HepG2 (cell line): ENCODE results near the gene PJA2. TPM values are rescaled to one million over a fixed set of nuclear protein-coding genes. Genes with fewer than 3 reads are reported as not detected.

Experiments used
- ATAC-seq: fragments of 200-7000 bp; cut with Tn5 transposase; 3 replicates; pipeline ENCODE4 v1.9.1; 2020; ENCODE audit warnings: mild to moderate bottlenecking, moderate library complexity
- BruUV-seq: library from RNA; stranded (reverse); fragments of 400-500 nt; replicated peaks from 2 replicates; lab custom pipeline; 2021; lab: Mats Ljungman, UMichigan
- CTCF ChIA-PET: fragments of 300-600 bp; formaldehyde crosslinking; extraction: SDS; loops from one replicate; lab custom pipeline; 2021; ENCODE audit warnings: low total read pairs, inconsistent platforms, low intra/inter-chr PET ratio; lab: Yijun Ruan, JAX
- POLR2A ChIA-PET: fragments of 350-600 bp; sonication (Branson Sonifier 250); formaldehyde crosslinking; loops from one replicate; lab custom pipeline; 2020; ENCODE audit warnings: antibody characterized with exemption, inconsistent platforms; lab: Yijun Ruan, JAX
- DNase-seq: peaks from one replicate; pipeline ENCODE4 v3.0.0-alpha.2; 2015; ENCODE audit warnings: low spot score
- FAIRE-seq: peaks from 3 replicates; lab custom pipeline; 2011; peaks lifted over from hg19 to GRCh38; lab: Jason Lieb, UNC
- H2AFZ ChIP-seq: one replicate; pipeline ENCODE4 v1.6.1; 2011; ENCODE audit warnings: low read length, inconsistent platforms
- H3K27ac ChIP-seq: fragments of 300-600 bp; 3 replicates; pipeline ENCODE4 v1.8.0; 2011; ENCODE audit warnings: mixed run types, mild to moderate bottlenecking, mixed read lengths, low read length, inconsistent platforms; ENCODE audit not compliant: insufficient read depth; ENCODE audit errors: extremely low read length
- H3K27me3 ChIP-seq, 2 experiments: fragments of 200-600 bp in 1 of 2; 2 replicates in 1 of 2; 3 replicates in 1 of 2; pipeline versions ENCODE4 v1.6.0 to v1.8.0; 2011; ENCODE audit warnings: low read length in 2 of 2, mild to moderate bottlenecking in 2 of 2, moderate library complexity in 2 of 2, inconsistent platforms in 1 of 2; ENCODE audit not compliant: insufficient read depth in 2 of 2, control insufficient read depth in 1 of 2
- H3K36me3 ChIP-seq, 2 experiments: fragments of 200-600 bp in 1 of 2; replicated peaks in 1 of 2; 2 replicates in 1 of 2; 3 replicates in 1 of 2; pipeline versions ENCODE4 v1.5.1 to v1.8.0; 2011; ENCODE audit warnings: low read length in 2 of 2, inconsistent platforms in 1 of 2; ENCODE audit not compliant: insufficient read depth in 2 of 2, control insufficient read depth in 1 of 2
- H3K4me1 ChIP-seq: 2 replicates; pipeline ENCODE4 v1.5.1; 2012; ENCODE audit warnings: low read length, inconsistent platforms; ENCODE audit not compliant: insufficient read depth
- H3K4me2 ChIP-seq: 2 replicates; pipeline ENCODE4 v1.6.0; 2011; ENCODE audit warnings: low read depth, low read length, inconsistent platforms
- H3K4me3 ChIP-seq, 3 experiments: fragments of 200-600 bp in 1 of 3; sonication (generic), shearing (Covaris generic) in 1 of 3; replicated peaks in 1 of 3; 2 replicates each; pipeline ENCODE4 v1.5.1; 2011 to 2016; ENCODE audit warnings: low read length in 3 of 3, inconsistent platforms in 2 of 3, low read depth in 2 of 3, mild to moderate bottlenecking in 2 of 3, control low read depth in 1 of 3, mixed read lengths in 1 of 3; ENCODE audit not compliant: insufficient read depth in 1 of 3
- H3K79me2 ChIP-seq: one replicate; pipeline ENCODE4 v1.6.1; 2011; ENCODE audit warnings: low read length, inconsistent platforms; ENCODE audit not compliant: insufficient read depth
- H3K9ac ChIP-seq: 2 replicates; pipeline ENCODE4 v1.6.0; 2011; ENCODE audit warnings: mild to moderate bottlenecking, low read depth, low read length, inconsistent platforms; ENCODE audit not compliant: insufficient read depth
- H3K9me3 ChIP-seq: 2 replicates; pipeline ENCODE4 v1.5.1; 2012; ENCODE audit warnings: mild to moderate bottlenecking, low read length
- H4K20me1 ChIP-seq: 2 replicates; pipeline ENCODE4 v1.6.0; 2011; ENCODE audit warnings: inconsistent platforms, mild to moderate bottlenecking, low read length, moderate library complexity; ENCODE audit not compliant: insufficient read depth
- CERS6 ChIP-seq: sonication (generic); formaldehyde crosslinking; IDR thresholded peaks from 2 replicates; pipeline ENCODE4 v1.5.0; 2020; ENCODE audit warnings: missing genetic modification reagents
- ESRRA ChIP-seq: sonication (generic); formaldehyde crosslinking; IDR thresholded peaks from 2 replicates; pipeline ENCODE4 v1.5.1; 2020; ENCODE audit warnings: mild to moderate bottlenecking, low read depth, missing genetic modification reagents
- KDM4B ChIP-seq: sonication (generic); formaldehyde crosslinking; IDR thresholded peaks from 2 replicates; pipeline ENCODE4 v1.4.0; 2020; ENCODE audit warnings: missing genetic modification reagents
- PRDM10 ChIP-seq: sonication (generic); formaldehyde crosslinking; IDR thresholded peaks from 2 replicates; pipeline ENCODE4 v1.4.0; 2020; ENCODE audit warnings: low read depth, missing genetic modification reagents
- ZNF552 ChIP-seq: sonication (generic); formaldehyde crosslinking; IDR thresholded peaks from 2 replicates; pipeline ENCODE4 v1.9.0; 2022; ENCODE audit warnings: missing genetic modification reagents, mild to moderate bottlenecking, borderline replicate concordance
- ZNF761 ChIP-seq: sonication (generic); formaldehyde crosslinking; conservative IDR thresholded peaks from 2 replicates; pipeline ENCODE4 v1.4.0; 2020; ENCODE audit warnings: mild to moderate bottlenecking, missing genetic modification reagents
- WGBS: methylation state at CpG from one replicate; pipeline ENCODE4 v1.1.6; 2017; ENCODE audit warnings: low lambda C conversion rate; 5-methylcytosine and 5-hydroxymethylcytosine counted together
- in situ Hi-C: cut with HindIII; loops from 2 replicates; pipeline ENCODE4 v1.10.0; 2017; ENCODE audit warnings: low pct_unique_long_range_greater_than_20kb; ENCODE audit not compliant: extremely low pct_ligation_motif_present
- intact Hi-C: fragments of 100-400 bp; cut with micrococcal nuclease; formaldehyde crosslinking; loops from one replicate; pipeline ENCODE4 v1.10.0; 2022; ENCODE audit not compliant: unreplicated experiment
- polyA plus RNA-seq, 8 experiments: library from polyadenylated mRNA; depleted of rRNA in 3 of 8; stranded (reverse) in 7 of 8; unstranded in 1 of 8; fragments of >200 nt; fragmentation: Illumina TruSeq in 4 of 8; extraction: Trizol in 4 of 8; gene quantifications; 2 replicates each; pipeline versions ENCODE4 v1.2.1 to v1.2.3, GENCODE V29; 2011 to 2016; ENCODE audit warnings: low read depth in 4 of 8, missing spikeins in 1 of 8, mixed read lengths in 1 of 8; ENCODE audit not compliant: insufficient read depth in 1 of 8
- total RNA-seq, 5 experiments: library from RNA; depleted of rRNA; stranded (reverse); fragments of >200 nt; fragmentation: Illumina TruSeq; extraction: Trizol; gene quantifications; 2 replicates each; pipeline ENCODE4 v1.2.3, GENCODE V29; 2016; ENCODE audit warnings: low read depth in 1 of 5

PJA2 gene
- total and polyA plus RNA-seq, 2 of the 13 experiments (the other 11 are each of a cell fraction or from before 2014, with no cell fraction given), result 39.4 to 41.4 TPM

- in situ Hi-C loops (no loop called here), intact Hi-C loops (no loop called here)
- FAIRE-seq, result no peak
- DNase-seq, result no peak
- H3K36me3 ChIP-seq, result 0 out of 5 replicates have a peak, but pooled peaks cover 0 to 3% of the 10 kb centered on the region in 2 experiments
- peaks cover 43% of the 10 kb centered on the region for H3K4me1 ChIP-seq
- H2AFZ ChIP-seq, result no peak overlapping the region
- no peak overlapping the region for H3K27ac ChIP-seq
- WGBS, result 96% methylated on average over 5 of the region's 5 CpGs
- no peaks in the 10 kb centered on the region for H3K27me3 ChIP-seq
- CTCF ChIA-PET, result no interaction called here
- peaks cover 97% of the 10 kb centered on the region for H3K79me2 ChIP-seq
- H4K20me1 ChIP-seq, result peaks cover 72% of the 10 kb centered on the region
- POLR2A ChIA-PET, result interaction anchor here (0.7 kb wide), 1 partner anchor 1073 kb away, joined by 3 read pairs; no protein-coding TSS in a partner anchor
- peaks cover 3% of the 10 kb centered on the region; the same call in 1 of the 2 replicates for H3K9me3 ChIP-seq
- no peak overlapping the region for H3K4me2 ChIP-seq
- no peak overlapping the region for H3K4me3 ChIP-seq
- ATAC-seq, result no peak
- TF ChIP-seq ZNF761 (CRISPR knock-in tag), result no peak
- TF ChIP-seq KDM4B (CRISPR knock-in tag), result no peak
- no peak for TF ChIP-seq ZNF552 (CRISPR knock-in tag)
- TF ChIP-seq CERS6 (CRISPR knock-in tag), result no peak
- no peak for TF ChIP-seq PRDM10 (CRISPR knock-in tag)
- TF ChIP-seq ESRRA, result no peak
- no peak overlapping the region for H3K9ac ChIP-seq
- no TSS peak for BruUV-seq
Observed at GRCh38 chr5:109403469-109403868, 6.3 kb downstream of the PJA2 start.
